ENCODE measurements around the gene NRK.

GRCh38 chrX:105910563-105911105 is 88.3 kb downstream of the NRK start:
- no peak for TF ChIP-seq MAX (IDR thresholded peaks at IDR 0.05; ENCODE audit: low read depth, low read length)
- TF ChIP-seq CTCF (IDR thresholded peaks at IDR 0.05; ENCODE audit: low read depth, low read length) = no peak

Data from NB4 (cell line).